GM18951 (cell line): ENCODE measurements around the gene FTCD.
"Not testable (repeated sequence)": the region's sequence is repeated elsewhere in the genome, so short reads cannot be mapped to it uniquely, and the experiment has no call there.

Experiments used
- POLR2A ChIP-seq: IDR thresholded peaks from 4 replicates; pipeline ENCODE4 v1.6.1; 2011; ENCODE audit warnings: mild to moderate bottlenecking; ENCODE audit not compliant: insufficient read length, insufficient read depth; ENCODE audit errors: extremely low read depth
- in situ Hi-C: fragments of 300-500 bp; cut with MboI; formaldehyde crosslinking; loops from one replicate; pipeline ENCODE4 v1.12.0; 2022; ENCODE audit warnings: low sequenced_read_pairs, mixed read lengths, inconsistent platforms; ENCODE audit not compliant: unreplicated experiment

The FTCD gene

DNA sequence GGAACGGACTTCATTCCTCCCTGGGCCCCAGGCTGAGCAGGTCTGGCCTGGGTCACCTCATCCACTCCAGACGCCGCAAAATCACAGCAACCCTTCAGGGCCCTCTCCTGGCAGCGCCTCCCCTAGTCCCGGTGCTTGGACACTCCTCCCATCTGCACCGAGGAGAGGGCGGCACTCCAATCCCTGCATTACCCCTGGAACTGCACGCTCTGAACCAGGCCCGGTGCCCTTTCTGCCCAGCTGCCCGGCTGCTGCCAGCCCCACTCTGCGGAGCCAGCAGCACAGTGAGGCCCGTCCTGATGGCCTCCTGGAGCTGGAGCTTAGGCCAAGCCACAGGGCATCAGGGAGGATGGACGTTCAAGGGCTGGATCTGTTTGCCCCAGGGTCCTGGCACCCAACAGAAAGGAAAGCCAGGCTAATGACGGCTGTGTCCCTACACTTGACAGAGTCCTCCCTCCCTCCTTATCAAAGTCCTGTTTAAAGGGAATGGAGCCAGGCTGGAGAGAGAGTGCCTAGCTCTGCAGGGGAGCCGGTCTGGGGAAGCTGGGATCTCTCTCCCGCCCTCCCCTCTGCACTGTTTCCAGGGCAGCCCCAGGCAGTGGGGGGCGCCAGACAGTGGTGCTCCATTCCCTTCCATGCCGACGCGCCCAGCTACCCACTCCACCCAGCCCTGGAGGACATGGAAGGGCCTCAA is 44.7 kb downstream of the FTCD start:
- no peak for TF ChIP-seq POLR2A
- in situ Hi-C loops: no loop called here

DNA sequence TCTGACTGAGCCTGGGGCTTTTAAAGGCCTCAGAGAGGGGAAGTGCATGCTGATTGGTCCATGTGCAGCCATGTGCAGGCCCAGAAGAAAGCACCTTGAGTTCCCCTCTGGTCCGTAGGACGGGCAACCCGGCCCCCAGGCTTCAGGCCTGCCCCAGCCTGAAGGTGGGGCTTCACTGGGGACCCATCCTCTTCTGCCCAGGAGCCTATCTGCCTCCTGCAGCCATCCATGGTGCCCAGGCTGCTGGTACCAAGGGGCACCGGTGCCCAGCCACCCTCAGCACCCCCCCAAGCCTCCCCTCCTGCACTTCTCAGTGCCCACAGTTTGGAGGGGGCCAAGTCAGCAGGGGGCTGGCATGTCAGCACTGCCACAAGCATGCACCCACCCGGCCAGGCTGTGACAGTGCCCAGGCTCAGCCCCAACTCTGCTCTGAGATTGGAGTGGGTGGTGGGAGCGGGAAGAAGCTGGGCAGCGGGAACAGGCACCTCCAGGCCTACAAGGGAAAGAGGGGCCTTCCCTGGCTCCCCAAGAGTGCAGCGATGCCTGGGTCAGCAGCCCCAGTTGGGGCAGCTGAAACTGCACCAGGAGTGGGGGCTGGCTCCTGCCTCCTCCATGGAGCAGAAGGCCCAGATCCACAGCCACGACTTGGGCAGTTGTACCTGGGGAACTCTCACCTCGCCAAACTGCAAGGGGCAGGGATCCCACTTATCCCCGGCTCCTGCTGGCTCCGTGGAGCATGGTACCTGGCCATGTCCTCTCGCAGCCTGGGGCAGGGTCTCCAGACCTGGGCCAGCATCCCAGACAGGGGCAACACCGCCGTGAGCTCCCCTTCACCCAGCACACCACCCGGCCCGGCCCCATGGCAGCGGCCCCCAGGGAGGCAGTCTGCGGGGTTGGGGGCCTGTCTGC is 45.8 kb downstream of the FTCD start:
- in situ Hi-C loops: no loop called here
- no peak for TF ChIP-seq POLR2A

GRCh38 chr21:46108827-46109312 is 46.5 kb downstream of the FTCD start:
- in situ Hi-C loops: no loop called here
- no peak for TF ChIP-seq POLR2A

DNA sequence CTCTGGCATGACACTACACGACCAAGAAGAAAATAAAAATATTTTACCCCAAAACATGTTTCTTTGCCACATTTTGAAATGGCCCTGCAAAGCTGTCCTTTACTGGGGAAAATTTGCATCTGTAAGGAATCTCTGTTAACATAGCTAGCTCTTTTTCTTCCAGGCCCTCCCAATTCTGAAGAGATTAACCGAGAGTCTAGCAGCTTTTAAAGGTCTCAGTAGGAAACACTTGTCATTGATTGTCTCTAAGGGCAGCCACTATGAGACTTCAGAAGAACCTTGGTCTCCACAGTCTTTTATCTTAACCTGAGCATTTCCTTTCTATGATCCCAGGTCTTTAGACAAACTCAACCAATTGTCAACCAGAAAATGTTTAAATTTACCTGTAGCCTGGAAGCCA is 48.0 kb downstream of the FTCD start:
- in situ Hi-C loops: not testable (repeated sequence)

DNA sequence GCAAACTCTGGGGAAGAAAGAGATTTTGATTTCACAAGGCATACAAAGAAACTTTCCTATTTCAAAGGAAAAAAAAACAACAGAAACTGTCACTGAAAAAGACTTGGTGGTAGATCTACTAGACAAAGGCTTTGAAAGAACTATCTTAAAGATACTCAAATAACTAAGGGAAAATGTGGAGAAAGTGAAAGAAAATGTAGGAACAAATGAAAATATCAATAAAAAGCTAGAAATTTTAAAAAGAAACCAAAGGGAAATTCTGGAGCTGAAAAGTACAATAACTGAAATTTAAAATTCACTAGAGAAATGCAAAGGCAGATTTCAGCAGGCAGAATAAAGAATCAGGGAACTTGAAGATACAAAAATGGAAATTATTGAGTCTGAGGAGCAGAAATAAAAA is 51.3 kb downstream of the FTCD start:
- in situ Hi-C loops: no loop called here
- no peak for TF ChIP-seq POLR2A

- in situ Hi-C loops: no loop called here
- no peak for TF ChIP-seq POLR2A
Observed at GRCh38 chr21:46100906-46101305, 54.5 kb downstream of the FTCD start.

DNA sequence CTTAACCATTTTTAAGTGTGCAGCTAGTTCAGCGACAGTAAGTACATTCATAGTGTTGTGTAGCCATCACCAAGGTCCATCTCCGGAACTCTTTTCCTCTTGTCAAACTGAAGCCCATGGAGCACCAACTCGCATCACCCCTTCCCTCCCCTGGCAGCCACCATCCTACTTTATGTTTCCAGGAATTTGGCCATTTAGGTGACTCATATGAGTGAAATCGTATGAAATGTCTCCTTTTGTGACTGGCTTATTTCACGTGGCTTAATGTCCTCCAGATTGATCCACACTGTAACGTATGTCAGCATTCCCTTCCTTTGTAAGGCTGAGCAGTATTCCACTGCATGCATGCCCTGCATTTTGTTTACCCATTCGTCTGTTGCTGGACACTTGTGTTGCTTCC is 55.0 kb downstream of the FTCD start:
- no peak for TF ChIP-seq POLR2A
- in situ Hi-C loops: no loop called here

DNA sequence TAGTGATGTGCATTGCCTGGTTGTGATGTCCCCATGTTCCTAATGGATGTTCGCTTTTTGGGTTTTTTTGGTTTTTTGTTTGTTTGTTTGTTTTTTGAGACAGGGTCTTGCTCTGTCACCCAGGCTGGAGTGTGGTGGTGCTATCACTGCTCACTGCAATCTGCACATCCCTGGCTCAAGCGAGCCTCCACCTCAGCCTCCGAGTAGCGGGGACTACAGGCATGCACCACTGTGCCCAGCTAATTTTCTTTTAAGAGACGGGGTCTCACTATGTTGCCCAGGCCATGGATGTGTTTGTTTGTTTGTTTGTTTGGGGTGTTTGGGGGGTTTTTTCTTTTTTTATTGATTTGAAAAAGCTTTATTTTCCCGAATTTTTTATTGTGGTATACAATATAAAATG is 55.4 kb downstream of the FTCD start:
- in situ Hi-C loops: no loop called here
- TF ChIP-seq POLR2A: no peak

DNA sequence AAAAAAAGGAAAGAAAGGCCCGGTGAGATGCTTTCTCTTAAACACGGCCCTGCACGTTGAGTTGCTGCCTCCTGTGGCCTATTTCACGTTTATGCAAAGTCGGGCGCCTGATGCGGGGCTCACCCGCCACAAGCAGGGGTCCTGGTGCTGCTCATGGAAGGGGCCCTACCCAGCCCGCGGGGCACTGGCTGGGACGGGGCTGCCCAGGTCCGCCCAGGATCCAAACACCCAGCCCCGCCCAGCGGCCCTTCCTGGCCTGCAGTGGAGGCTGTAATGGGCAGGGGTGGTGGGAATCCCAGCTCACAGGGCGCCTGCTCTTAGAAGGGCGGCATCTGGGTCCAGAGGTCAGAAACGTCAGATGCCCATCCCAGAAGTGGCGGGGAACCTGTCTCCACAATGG is 55.9 kb downstream of the FTCD start:
- TF ChIP-seq POLR2A: no peak
- in situ Hi-C loops: no loop called here

GRCh38 chr21:46098303-46099141 is 56.9 kb downstream of the FTCD start:
- in situ Hi-C loops: no loop called here
- no peak for TF ChIP-seq POLR2A

- in situ Hi-C loops: no loop called here
- no peak for TF ChIP-seq POLR2A
Observed at GRCh38 chr21:46097336-46098293, 57.8 kb downstream of the FTCD start, which contains the start of gene COL6A2. Gene COL6A2 (plus strand): TSS chr21:46098112.
